ENCODE measurements around the gene TTLL8. TPM values are rescaled to one million over a fixed set of nuclear protein-coding genes. Genes with fewer than 3 reads are reported as not detected.

TTLL8 gene
- total and polyA plus RNA-seq, 11 donors = not detected

GRCh38 chr22:50010676-50011446 is 47.2 kb downstream of the TTLL8 start:
- 5 to 9% (median 7%) methylated on average over 18 to 60 of the region's 61 CpGs for WGBS, 4 donors
- Histone ChIP-seq H3K27me3 (peaks cover 25 to 69% (median 58%) of the 10 kb centered on the region in 9 donors), H3K9me3 (no peaks in the 10 kb centered on the region), H3K36me3 (no peaks in the 10 kb centered on the region), H3K27ac (no peak overlapping the region), H3K4me1 (peaks cover 0 to 21% (median 5%) of the 10 kb centered on the region in 12 donors), H3K4me3 (peak overlapping the region in 1 of 12 donors; percentile 17)
- intact Hi-C loops (cut with DNase I) = no loop called here
- TF ChIP-seq CTCF (IDR thresholded peaks at IDR 0.05) (no peak), POLR2A (IDR thresholded peaks at IDR 0.05) (no peak)
- DNase-seq (no peak), ATAC-seq (no peak)

- Histone ChIP-seq H3K36me3 (no peaks in the 10 kb centered on the region), H3K27me3 (peaks cover 21 to 61% (median 50%) of the 10 kb centered on the region in 9 donors), H3K4me1 (peaks cover 0 to 18% (median 5%) of the 10 kb centered on the region in 12 donors), H3K4me3 (peak overlapping the region in 1 of 12 donors; percentile 17), H3K27ac (no peak overlapping the region), H3K9me3 (no peaks in the 10 kb centered on the region)
- ATAC-seq (no peak), DNase-seq (peak in 2 of 5 donors; percentile 16 to 70)
- intact Hi-C loops (cut with DNase I) = no loop called here
- 67 to 76% (median 71%) methylated on average over 30 to 46 of the region's 46 CpGs for WGBS, 4 donors
- TF ChIP-seq POLR2A (IDR thresholded peaks at IDR 0.05) (no peak), CTCF (IDR thresholded peaks at IDR 0.05) (no peak)
Measured at GRCh38 chr22:50009765-50010675, 48.1 kb downstream of the TTLL8 start.

- DNase-seq = peak in 1 of 5 donors; percentile 57
- H3K36me3 ChIP-seq = no peaks in the 10 kb centered on the region
- TF ChIP-seq CTCF (IDR thresholded peaks at IDR 0.05) (no peak), POLR2A (IDR thresholded peaks at IDR 0.05) (no peak)
- peaks cover 13 to 53% (median 42%) of the 10 kb centered on the region in 9 donors for H3K27me3 ChIP-seq
- intact Hi-C loops (cut with DNase I) = no loop called here
- no peak for ATAC-seq
- no peak overlapping the region for H3K27ac ChIP-seq
- 78 to 92% (median 90%) methylated on average over 5 to 16 of the region's 16 CpGs for WGBS, 4 donors
- peaks cover 0 to 10% (median 0%) of the 10 kb centered on the region in 12 donors for H3K4me1 ChIP-seq
- no peaks in the 10 kb centered on the region for H3K9me3 ChIP-seq
- no peak overlapping the region for H3K4me3 ChIP-seq
Measured at GRCh38 chr22:50009251-50009650, 48.8 kb downstream of the TTLL8 start.

All from heart left ventricle (tissue), 16 donors.